ENCODE data around the gene NEIL3.
"Not testable (repeated sequence)": the region's sequence is repeated elsewhere in the genome, so short reads cannot be mapped to it uniquely, and the experiment has no call there.

NEIL3 gene

DNA sequence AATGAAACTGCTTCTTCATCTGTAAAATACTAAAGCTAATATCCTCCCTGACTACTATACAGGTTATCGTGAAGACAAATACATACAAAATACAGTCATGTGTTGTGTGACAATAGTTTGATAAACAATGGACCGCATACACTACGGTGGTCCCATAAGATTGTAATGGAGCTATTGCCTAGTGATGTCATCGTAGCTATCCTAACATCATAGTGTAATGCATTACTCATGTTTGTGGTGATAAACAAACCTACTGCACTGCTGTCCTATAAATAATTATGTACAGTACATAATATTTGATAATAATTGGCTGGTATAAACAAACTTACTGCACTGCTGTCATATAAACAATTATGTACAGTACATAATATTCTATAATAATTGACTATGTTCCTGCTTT, 5.6 kb upstream of the NEIL3 start:
- no peak for DNase-seq

DNA sequence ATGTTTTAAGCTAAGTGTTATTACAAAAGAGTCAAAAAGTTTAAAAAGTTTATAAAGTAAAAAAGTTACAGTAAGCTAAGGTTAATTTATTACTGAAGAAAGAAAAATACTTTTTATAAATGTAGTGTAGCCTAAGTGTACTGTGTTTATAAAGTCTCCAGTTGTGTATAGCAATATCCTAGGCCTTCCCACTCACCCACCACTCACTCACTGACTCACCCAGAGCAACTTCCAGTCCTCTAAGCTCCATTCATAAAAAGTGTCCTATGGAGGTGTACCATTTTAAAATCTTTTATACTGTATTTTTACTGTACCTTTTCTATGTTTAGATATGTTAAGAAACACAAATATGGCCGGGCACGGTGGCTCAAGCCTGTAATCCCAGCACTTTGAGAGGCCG, 4.8 kb upstream of the NEIL3 start:
- not testable (repeated sequence) for DNase-seq

DNA sequence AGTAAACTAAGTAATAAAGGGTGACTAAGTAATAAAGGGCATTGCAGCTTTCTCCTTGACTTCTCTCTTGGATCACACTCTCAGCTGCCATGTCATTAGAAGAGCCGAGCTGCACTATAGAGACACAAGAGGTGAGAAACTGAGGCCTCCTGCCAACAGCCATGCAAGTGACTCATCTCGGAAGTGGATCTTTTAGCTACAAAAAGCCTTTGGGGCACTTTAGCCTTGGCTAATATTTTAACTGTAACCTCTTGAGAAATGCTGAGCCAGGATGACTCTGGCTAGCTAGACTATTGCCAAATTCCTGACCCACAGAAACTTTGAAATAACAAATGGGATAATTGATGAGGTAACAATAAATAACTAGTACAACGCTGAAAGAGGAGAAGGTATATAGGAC, 1.5 kb upstream of the NEIL3 start:
- DNase-seq = no peak

- DNase-seq = no peak
Measured at GRCh38 chr4:177308847-177309521, 690 bp upstream of the NEIL3 start.

DNA sequence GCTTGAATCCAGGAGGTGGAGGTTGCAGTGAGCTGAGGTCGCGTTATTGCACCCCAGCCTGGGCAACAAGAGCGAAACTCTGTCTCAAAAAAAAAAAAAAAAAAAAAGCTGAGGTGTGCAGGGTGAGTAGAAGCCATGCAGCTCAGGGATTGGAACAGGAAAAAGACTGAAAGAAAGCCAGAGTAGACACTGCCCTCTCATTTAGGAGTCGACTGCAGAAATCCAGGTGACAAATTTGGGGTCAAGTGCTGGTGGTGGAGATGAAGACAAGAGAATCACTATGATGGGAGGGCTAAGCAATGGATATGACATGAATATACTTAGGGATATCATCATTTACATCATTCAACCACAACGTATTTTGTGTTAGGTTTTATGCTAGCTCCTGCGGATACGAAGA, 1.9 kb downstream of the NEIL3 start:
- DNase-seq = no peak

- DNase-seq = no peak
Measured at GRCh38 chr4:177313263-177313662, 3.6 kb downstream of the NEIL3 start.

GRCh38 chr4:177315767-177316464, 6.2 kb downstream of the NEIL3 start:
- DNase-seq = no peak

DNA sequence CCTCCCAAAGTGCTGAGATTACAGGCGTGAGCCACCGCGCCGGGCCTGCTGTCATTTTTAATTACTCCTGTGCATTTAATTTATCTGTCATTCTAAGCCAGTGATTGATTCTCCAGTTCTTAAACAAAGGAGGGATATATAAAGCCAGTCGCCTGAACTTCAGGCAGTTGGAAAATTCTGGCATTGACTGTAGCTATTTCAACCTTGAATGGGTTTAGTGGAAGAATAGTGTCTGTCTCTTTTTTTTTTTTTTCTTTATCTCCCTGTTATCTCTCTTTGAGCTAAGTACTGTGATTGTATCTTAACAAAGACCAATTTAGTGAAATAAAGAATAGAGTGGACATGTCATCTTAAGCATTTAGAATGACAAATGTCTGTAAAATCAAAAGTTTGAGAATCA, 11.0 kb downstream of the NEIL3 start:
- DNase-seq = no peak

DNA sequence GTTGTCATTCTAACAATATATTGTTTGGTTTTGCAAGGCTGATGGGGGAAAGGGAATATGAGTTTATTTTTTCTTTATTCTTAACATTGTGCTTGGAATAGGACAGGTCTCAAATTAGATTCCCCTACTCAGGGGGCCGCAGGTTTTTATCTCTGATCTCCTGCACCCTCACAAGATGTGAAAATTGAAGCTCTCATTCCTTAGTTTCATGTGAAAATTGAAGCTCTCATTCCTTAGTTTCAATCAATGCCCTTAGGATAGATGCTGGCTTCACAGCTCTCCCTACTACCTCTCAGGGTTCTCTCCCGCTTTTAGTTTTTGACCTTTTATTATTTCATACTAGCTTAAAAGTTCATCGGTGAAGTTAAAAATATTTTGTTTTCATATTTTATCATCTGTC, 12.0 kb downstream of the NEIL3 start:
- no peak for DNase-seq

DNA sequence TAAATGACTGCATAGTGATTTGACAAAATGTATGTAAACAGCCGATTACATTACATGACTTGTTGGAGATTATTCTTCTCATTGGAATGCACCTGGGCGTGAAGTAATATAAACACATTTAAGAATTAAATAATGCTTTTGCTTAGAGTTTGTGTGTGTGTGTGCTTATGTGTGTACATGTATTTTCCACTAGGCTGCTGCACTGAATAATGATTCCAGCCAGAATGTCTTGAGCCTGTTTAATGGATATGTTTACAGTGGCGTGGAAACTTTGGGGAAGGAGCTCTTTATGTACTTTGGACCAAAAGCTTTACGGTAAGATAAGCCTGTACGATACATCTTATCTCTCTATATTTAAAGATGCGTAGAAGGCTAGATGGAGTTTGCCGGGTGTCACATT, 12.6 kb downstream of the NEIL3 start:
- DNase-seq = no peak

- no peak for DNase-seq
Measured at GRCh38 chr4:177322881-177323280, 13.2 kb downstream of the NEIL3 start.

DNA sequence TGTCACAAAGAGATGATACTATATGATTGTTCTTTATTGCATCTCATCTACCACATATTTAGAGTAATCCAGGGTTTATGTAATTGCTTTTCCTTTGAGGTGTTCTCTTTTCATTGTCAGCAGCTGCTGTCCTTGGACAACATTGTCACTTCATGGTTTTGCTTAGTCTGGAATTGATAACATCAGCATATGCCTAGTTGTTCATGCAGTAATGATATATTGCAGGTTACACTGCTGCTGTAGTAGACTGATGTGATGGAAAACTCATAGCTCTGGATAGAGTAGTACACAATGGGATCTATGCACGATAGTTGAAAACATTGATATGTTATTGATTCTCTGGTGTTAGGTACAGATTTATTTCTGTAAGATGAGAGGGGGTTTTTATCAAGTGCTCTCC, 13.7 kb downstream of the NEIL3 start:
- no peak for DNase-seq

- DNase-seq = no peak
Measured at GRCh38 chr4:177332119-177332518, 22.4 kb downstream of the NEIL3 start.

- DNase-seq = no peak
Measured at GRCh38 chr4:177339477-177340374, 30.1 kb downstream of the NEIL3 start.

DNA sequence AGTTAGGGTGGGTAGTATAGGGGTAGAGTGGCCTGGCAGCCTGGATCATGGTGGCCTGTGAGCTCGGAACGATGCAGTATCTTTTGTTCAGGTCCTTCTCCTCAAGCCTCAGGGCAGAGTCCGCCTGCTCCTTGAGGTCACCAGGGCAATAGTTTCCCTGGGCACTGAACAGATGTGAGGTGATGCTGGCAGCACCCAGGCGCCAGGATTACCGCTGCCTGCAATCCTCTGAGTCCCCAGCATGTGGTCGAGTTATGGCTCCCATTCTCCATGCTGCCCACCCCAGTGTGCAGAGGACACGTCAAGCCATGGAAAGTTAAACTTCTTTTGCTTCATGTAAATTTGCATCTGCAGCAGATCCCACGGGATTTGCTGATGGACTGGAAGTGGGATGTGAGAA, 38.7 kb downstream of the NEIL3 start:
- no peak for DNase-seq

DNA sequence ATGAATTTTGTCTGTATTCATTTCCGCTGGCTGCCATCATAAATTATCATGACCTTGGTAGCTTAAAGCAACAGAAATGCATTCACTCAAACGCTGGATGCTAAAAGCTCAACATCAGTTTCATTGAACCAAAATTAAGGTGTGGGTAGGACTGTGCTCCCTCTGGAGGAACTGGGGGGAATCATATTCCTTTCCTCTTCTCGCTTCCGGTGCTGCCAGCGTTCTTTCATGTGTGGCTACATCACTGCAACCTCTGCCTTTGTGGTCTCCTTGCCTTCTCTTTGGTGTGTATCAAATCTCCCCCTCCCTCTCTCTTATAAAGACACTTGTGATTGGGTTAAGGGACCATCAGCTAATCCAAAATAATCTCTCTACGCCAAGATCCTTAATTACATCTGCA, 39.5 kb downstream of the NEIL3 start:
- DNase-seq = no peak

GRCh38 chr4:177351622-177352244, 42.1 kb downstream of the NEIL3 start:
- DNase-seq = no peak

GRCh38 chr4:177356206-177356605, 46.5 kb downstream of the NEIL3 start:
- DNase-seq = no peak

GRCh38 chr4:177356921-177357320, 47.2 kb downstream of the NEIL3 start:
- DNase-seq = no peak

DNA sequence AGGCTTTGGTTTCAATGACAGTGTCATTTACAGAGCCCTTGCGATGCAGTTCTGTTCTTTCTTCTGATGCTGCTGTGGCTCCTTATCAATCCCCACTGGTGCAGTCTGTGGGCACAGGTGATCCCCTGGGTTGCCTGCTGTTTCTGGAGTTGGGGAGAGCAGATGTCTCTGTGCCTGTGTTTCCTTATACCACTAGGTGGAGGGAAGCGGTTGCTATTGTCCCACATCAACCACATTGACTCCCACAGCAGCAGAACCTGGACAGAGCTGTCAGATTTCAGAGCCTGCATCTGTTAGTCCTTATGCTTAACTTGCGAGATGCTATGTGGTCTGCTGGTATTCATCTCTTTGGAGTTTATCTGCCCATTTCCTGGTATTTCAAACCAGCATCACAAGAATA, 57.7 kb downstream of the NEIL3 start:
- no peak for DNase-seq

DNA sequence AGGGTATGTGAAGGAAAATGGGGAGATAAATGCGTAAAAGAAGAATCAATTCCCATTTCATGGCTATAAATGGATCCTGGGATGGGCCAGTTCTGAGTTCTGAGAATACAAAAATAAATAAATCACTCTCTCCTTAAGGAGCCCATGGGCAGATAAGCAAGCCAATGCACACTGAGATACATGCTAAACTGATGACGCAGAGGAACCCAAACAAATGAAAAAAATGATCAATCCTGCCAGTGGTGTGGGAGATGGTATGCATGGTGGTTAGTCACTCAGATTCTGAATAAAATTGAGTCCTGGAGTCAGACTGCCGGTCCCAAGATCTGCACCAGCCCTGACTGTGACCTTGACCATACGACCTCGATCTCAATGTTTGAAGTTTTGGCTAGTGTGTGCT, 59.7 kb downstream of the NEIL3 start:
- DNase-seq = no peak

- no peak for DNase-seq
Measured at GRCh38 chr4:177371461-177371860, 61.8 kb downstream of the NEIL3 start.

GRCh38 chr4:177374966-177375365, 65.3 kb downstream of the NEIL3 start:
- no peak for DNase-seq
